GM19463 (cell line): Measurements from ENCODE around the gene ACOX1.

Source experiments
- ATAC-seq: cut with Tn5 transposase; IDR thresholded peaks from one replicate; pipeline ENCODE4 v1.9.1; 2021; ENCODE audit warnings: mild to moderate bottlenecking, moderate library complexity; ENCODE audit not compliant: unreplicated experiment

ACOX1 gene

DNA sequence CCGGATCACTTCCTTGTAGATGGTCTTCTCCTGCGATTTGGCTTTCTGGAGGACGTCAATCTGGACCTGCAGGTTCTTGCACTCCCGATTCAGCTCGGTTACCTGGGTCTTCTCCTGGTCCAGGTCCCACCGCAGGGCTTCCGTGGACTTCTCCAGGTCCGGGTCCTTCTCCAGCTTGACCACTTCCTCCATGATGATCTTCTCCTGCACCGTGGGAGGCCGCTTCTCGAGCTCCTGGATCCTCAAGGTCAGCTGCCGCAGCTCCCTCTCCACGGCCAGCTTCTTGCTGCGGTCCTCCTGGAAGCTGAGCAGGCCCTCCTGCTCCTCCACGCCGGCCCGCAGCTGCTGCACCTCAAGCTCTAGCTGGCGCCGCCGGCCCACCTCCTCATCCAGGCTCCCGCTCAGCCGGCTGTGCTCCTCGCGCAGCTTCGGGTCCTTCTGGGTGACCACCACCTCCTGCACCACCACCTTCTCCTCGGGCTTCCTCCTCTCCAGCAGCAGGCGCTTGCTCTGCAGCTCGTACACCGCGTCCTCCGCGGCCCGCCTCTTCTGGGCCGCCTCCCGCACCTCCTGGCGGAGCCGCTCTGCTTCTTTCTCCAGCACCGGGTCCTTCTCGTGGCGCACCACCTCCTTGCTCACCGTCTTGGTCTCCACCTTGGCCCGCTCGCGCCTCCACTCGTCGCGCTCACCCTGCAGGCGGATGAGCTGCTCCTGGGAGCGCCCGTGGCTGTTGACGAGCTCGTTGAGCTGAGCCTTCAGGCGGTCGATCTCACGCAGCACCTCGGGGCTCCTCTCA is 29.9 kb upstream of the ACOX1 start:
- ATAC-seq: no peak

- no peak for ATAC-seq
Measured at GRCh38 chr17:76008208-76008607, 29.2 kb upstream of the ACOX1 start.

DNA sequence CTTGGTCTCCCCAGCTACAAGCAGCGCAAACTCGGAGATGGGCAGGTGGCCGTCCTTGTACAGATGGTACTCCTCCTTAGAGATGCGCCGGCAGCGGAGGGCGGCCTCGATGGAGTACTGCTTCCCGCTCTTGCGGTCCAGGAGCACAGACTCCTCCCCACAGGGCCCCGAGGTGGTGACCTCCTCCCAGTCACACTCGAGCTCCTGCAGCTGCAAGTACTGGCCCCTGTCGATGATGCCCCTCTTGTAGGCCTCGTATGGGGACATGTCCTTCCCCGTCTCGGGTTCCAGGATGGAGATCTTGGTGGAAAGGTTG is 28.8 kb upstream of the ACOX1 start:
- no peak for ATAC-seq

- no peak for ATAC-seq
Measured at GRCh38 chr17:76007131-76007849, 28.3 kb upstream of the ACOX1 start.

DNA sequence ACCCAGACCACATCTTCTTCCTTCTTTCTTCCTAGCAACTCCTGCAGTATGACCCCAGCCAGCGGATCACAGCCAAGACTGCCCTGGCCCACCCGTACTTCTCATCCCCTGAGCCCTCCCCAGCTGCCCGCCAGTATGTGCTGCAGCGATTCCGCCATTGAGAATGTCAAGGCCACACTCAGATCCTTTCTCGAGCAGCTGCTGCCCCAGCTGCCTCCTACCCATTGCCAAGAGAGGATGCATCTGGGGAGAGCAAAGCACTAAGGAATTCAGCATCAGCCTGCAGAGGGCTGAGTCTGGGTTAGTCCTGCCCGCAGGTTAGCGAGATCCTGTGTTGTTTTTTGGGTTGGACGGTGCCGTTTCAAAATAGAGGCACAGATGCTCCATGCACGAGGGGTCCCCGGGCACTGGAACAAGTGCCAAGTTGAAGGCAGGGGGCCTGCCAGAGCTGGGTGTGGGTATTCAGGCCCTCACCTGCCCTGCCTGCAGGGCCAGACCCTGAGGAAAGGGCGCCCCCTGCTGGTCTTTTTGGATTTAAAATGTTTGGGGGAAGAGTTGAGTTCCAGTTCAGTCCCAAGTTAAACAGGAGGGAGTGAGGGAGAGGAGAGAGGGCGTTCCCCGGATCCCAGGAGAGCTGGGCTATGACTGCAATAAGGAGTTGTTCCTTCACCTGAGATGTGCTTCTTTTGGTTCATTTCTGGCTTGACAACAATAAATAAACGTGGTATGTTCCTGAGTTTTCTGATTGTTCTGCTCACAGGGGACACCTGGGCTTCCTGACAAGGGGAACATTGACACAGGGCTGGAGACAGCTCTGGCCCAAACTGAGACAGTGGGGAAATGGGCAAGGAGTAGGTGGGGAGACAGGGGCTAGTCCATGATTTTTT is 26.5 kb upstream of the ACOX1 start:
- no peak for ATAC-seq

- ATAC-seq: no peak
Measured at GRCh38 chr17:76004750-76005262, 25.8 kb upstream of the ACOX1 start.

DNA sequence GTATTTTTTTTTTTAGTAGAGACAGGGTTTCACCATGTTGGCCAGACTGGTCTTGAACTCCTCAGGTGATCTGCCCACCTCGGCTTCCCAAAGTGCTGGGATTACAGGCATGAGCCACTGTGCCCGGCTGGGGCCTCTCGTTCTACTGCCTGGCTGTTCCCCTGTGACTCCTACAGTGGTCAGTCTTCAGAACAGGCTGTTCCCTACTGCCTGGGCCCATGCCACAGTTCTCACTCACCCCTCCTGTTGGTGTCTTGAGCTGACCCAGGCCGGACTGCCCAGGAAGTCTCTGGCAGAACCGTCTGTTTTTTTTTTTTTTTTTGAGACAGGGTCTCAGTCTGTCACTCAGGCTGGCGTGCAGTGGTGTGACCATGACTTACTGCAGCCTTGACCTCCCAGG is 24.9 kb upstream of the ACOX1 start:
- no peak for ATAC-seq

DNA sequence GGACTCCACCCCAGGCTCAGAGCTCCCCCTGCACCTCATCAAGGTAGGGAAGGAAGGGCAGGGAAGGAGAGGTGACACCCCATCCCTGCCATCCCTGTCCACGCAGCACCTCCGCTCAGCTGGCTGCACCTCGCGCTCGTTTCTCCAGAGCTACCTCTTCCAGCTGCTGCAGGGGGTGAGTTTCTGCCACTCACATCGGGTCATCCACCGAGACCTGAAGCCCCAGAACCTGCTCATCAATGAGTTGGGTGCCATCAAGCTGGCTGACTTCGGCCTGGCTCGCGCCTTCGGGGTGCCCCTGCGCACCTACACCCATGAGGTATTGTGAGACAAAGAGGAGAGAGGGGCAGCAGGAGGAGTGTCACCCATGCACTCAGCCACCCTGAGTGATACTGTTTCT is 23.1 kb upstream of the ACOX1 start:
- no peak for ATAC-seq

DNA sequence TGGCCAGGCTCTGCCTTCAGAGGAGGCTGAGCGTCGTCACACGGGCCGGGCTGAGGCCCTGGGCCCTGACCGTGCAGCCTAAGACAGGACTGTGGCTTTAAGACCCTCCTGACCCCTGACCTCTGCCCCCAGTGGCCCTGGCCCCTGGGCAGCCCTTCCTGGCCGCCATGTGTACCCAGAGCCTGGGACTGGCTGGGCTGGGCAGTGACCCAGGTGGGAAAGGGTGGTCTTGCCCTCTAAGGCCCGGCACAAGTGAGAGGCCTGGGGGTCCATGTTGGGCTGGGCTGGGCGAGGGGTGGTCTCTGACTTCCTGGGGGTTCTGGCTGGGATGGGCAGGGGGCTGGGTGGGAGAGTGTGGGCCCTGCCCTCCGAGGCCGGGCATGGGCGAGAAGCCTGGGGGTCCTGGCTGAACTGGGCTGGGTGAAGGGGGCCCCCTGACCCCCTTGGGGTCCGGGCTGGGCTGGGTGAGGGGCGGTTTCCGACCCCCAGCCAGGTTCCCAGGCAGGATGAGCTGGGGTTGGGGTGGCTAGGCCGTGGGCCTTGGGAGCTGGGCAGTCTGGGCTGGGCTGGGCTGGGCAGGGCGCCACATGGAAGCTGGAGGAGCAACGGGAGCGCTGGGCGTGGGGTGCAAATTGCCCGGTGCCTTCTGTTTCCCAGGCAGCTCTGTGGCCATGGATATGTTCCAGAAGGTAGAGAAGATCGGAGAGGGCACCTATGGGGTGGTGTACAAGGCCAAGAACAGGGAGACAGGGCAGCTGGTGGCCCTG is 22.0 kb upstream of the ACOX1 start, which contains the start of gene CDK3:
CDK3 (plus strand) TSS at position 101 of the 767 bp plus-strand sequence; CDS start at position 672, 571 bp downstream.
- ATAC-seq: no peak

DNA sequence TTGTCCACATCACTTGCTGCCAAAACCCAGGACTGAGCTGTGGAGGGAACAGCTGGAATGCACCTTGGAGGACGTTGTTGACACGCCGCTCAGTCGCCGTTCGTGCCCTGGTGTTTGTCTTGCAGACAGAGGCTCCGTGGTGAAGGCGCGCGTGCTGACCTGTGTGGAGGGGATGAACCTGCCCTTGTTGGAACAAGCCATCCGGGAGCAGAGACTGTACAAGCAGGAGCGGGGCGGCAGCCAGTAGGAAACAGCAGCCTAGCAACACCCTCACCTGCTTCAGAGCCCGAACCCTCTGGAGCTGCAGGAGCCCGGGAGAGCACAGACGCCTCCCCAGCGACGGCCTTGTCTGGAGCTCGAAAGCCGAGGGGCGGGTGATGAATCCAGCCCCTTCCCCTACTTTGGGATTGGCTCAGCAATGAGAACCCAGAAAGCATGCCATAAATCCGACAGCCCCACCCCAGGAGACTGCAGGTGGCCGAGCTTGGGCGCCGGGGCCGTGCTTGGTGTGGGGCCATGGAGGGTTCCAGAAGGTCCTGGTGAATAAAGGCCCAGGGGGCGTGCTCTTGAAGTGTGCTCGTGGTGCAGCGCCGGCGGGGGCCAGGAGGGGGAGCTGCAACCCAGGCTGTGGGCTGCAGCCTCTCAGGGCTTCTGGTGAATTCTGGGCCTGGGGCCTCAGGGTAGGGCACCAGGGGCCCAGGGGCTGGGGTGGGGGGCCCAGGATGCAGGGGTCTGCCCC is 21.2 kb upstream of the ACOX1 start:
- ATAC-seq: no peak

- no peak for ATAC-seq
Measured at GRCh38 chr17:75998327-75998795, 19.4 kb upstream of the ACOX1 start.

DNA sequence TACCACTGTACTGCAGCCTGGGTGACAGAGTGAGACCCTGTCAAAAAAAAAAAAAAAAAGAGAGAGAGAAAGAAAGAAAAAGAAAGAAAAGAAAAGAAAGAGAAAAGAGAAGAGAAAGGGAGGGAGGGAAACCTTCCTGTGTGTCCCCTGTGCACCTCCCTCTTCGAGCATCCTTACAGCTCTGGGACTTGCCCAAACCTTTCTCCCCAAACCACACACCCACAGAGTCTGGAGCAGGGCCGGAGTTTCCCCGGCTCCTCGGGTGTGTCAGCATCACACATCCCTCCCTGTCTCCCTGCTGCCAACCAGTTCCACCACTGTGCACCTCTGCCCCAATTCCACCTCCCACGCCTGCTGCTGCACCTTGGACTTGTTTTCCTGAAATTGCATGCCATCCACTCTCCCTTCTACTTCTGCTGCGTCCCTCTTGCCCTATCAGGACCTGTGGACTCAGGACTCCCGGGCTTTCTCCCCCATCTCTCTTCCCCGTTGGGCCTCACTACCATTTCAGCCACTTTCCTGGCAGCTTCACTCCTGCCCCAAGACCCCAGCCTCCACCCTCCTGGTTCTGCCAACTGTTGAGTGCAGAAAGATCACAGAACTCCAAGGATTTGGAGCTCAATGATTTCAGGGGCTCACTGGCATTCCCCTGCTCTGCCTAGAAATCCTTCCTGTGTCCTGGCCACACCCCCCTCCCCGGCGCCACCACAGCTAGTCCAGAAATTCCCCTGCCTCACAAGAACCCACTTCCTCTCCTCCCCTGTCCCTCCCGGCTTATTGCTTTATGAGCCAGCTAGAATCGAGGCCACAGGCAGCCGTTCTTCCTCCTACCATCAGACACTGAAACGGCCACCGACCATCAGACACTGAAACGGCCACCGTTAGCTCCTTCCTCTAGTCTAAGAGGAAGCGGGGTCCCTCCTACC is 18.0 kb upstream of the ACOX1 start:
- ATAC-seq: no peak

GRCh38 chr17:75995385-75995925 is 16.5 kb upstream of the ACOX1 start:
- no peak for ATAC-seq

DNA sequence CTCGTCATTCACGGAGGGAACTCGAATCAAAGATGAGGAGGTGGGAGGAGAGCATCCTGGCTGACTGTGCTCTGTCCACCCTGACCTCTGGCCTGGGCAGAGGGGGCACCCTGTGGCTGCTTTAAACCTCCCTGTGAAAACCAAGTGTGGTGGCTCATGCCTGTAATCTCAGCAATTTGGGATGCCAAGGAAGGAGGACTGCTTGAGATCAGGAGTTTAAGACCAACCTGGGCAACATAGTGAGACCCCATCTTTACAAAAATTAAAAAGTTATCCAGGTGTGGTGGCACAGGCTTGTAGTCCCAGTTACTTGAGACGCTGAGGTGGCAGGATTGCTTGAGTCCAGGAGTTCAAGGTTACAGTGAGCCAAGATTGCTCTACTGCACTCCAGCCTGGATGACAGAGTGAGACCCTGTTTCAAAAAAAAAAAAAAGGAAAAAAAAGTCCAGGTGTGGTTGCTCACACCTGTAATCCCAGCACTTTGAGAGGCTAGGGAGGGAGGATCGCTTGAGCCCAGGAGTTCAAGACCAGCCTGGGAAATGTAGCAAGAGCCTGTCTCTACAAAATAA is 15.9 kb upstream of the ACOX1 start:
- ATAC-seq: no peak

- no peak for ATAC-seq
Measured at GRCh38 chr17:75991396-75991795, 12.4 kb upstream of the ACOX1 start.

DNA sequence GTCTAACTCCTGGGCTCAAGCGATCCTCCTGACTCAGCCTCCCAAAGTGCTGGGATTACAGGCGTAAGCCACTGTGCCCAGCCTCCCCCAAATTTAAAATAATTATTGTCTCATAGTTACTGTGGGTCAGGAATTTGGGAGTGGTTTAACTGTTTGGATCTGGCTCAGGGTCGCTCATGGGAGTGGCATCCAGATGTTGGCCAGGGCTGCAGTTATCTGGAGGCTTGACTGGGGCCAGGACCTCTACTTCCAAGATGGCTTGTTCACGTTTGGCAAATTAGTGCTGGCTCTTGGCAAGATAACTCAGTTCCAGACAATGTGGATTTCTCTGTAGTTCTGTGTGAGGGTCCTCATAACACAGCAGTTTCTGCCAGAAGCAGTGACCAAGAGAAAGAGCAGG is 8.1 kb upstream of the ACOX1 start:
- ATAC-seq: no peak

- no peak for ATAC-seq
Measured at GRCh38 chr17:75985986-75986385, 7.0 kb upstream of the ACOX1 start.
